Neural crest cell (in vitro differentiated cells): ENCODE data around the gene APBB2. TPM values are rescaled to one million over a fixed set of nuclear protein-coding genes. Genes with fewer than 3 reads are reported as not detected.

Experiments used
- DNase-seq: peaks from one replicate; pipeline ENCODE4 v3.0.0; 2021; ENCODE audit warnings: low read depth, mixed read lengths, low spot score
- H3K27ac Mint-ChIP-seq: one replicate; pipeline ENCODE4 v1.8.0; 2021; ENCODE audit warnings: mild to moderate bottlenecking, mixed read lengths; ENCODE audit not compliant: unreplicated experiment
- H3K27me3 Mint-ChIP-seq: 2 replicates; pipeline ENCODE4 v1.8.0; 2021; ENCODE audit warnings: low read depth, mild to moderate bottlenecking, mixed read lengths
- H3K36me3 Mint-ChIP-seq: 2 replicates; pipeline ENCODE4 v1.8.0; 2021; ENCODE audit warnings: low read depth, mild to moderate bottlenecking, mixed read lengths
- H3K4me1 Mint-ChIP-seq: 2 replicates; pipeline ENCODE4 v1.8.0; 2021; ENCODE audit warnings: mixed read lengths
- H3K4me3 Mint-ChIP-seq: one replicate; pipeline ENCODE4 v1.8.0; 2021; ENCODE audit warnings: mild to moderate bottlenecking, mixed read lengths
- H3K9me3 Mint-ChIP-seq: 2 replicates; pipeline ENCODE4 v1.8.0; 2021; ENCODE audit warnings: mixed read lengths
- CTCF ChIP-seq: fragments of 200-600 bp; sonication (generic); conservative IDR thresholded peaks from 2 replicates; pipeline ENCODE4 v1.5.0; 2021; ENCODE audit warnings: antibody characterized with exemption, mild to moderate bottlenecking
- total RNA-seq: library from RNA; stranded (reverse); gene quantifications from 2 replicates; pipeline ENCODE4 v1.2.1, GENCODE V29; 2021

The APBB2 gene
- total RNA-seq, 1 donor from 2014 or later, result 68.5 TPM

GRCh38 chr4:41144812-41145211, 69.5 kb downstream of the APBB2 start:
- peaks cover 9% of the 10 kb centered on the region for H3K36me3 Mint-ChIP-seq
- H3K27ac Mint-ChIP-seq, result peak overlapping the region; percentile 86
- TF ChIP-seq CTCF, result no peak
- peaks cover 27% of the 10 kb centered on the region for H3K4me1 Mint-ChIP-seq
- no peak for DNase-seq
- no peak overlapping the region for H3K4me3 Mint-ChIP-seq
- peaks cover 2% of the 10 kb centered on the region for H3K9me3 Mint-ChIP-seq
- H3K27me3 Mint-ChIP-seq, result no peaks in the 10 kb centered on the region

GRCh38 chr4:41144040-41144379, 70.3 kb downstream of the APBB2 start:
- Mint-ChIP-seq H3K4me1 (peaks cover 27% of the 10 kb centered on the region), H3K4me3 (no peak overlapping the region), H3K36me3 (peaks cover 14% of the 10 kb centered on the region), H3K9me3 (no peaks in the 10 kb centered on the region), H3K27ac (no peak overlapping the region), H3K27me3 (no peaks in the 10 kb centered on the region)
- DNase-seq, result no peak
- no peak for TF ChIP-seq CTCF

- H3K4me1 Mint-ChIP-seq, result peaks cover 27% of the 10 kb centered on the region
- no peaks in the 10 kb centered on the region for H3K27me3 Mint-ChIP-seq
- H3K9me3 Mint-ChIP-seq, result no peaks in the 10 kb centered on the region
- no peak for DNase-seq
- no peak for TF ChIP-seq CTCF
- peak overlapping the region; percentile 40 for H3K27ac Mint-ChIP-seq
- H3K4me3 Mint-ChIP-seq, result no peak overlapping the region
- peaks cover 14% of the 10 kb centered on the region for H3K36me3 Mint-ChIP-seq
Measured at GRCh38 chr4:41143311-41144039, 70.9 kb downstream of the APBB2 start.

- H3K4me1 Mint-ChIP-seq, result peaks cover 27% of the 10 kb centered on the region
- H3K4me3 Mint-ChIP-seq, result no peak overlapping the region
- peaks cover 14% of the 10 kb centered on the region for H3K36me3 Mint-ChIP-seq
Measured at GRCh38 chr4:41142376-41143310, 71.7 kb downstream of the APBB2 start.

GRCh38 chr4:41141900-41142299, 72.4 kb downstream of the APBB2 start:
- Mint-ChIP-seq H3K4me1 (peaks cover 20% of the 10 kb centered on the region), H3K27ac (no peak overlapping the region), H3K36me3 (peaks cover 18% of the 10 kb centered on the region), H3K9me3 (no peaks in the 10 kb centered on the region), H3K27me3 (no peaks in the 10 kb centered on the region), H3K4me3 (no peak overlapping the region)
- DNase-seq, result no peak
- TF ChIP-seq CTCF, result no peak

More at GRCh38 chr4:41142376-41143310, 71.7 kb downstream of the APBB2 start:
- no peak overlapping the region for H3K27ac Mint-ChIP-seq
- no peak for DNase-seq
- H3K9me3 Mint-ChIP-seq, result no peaks in the 10 kb centered on the region
- no peak for TF ChIP-seq CTCF
- H3K27me3 Mint-ChIP-seq, result no peaks in the 10 kb centered on the region
